NCI-H1417 (cell line): ENCODE data around the gene CDK8.
A peak's percentile ranks its signal among the peaks of the same experiment; 100 is the strongest.

Experiments
- DNase-seq, 3 experiments: peaks; one replicate each; lab custom pipeline; 2025; lab: John Stamatoyannopoulos, UW

The CDK8 gene

DNA sequence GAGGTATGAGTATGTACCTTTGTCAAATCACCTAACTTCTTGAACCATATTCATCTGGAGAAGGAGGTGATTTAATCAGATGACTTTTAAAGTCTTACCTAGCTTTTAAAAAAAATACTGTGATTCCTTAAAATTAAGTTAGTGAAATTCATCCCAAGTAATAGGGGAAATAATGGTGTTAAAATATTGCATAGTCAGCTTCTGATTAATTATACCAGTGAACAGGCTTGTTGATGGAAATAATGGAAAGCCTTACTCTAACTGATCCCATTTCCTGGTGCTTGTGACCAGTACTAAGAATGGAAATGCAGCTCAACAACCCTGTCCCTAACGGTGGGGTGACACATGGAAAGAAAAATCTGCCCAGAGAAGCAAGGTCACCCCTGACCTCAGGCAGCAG lies 130.7 kb downstream of the CDK8 start:
- no peak for DNase-seq

DNA sequence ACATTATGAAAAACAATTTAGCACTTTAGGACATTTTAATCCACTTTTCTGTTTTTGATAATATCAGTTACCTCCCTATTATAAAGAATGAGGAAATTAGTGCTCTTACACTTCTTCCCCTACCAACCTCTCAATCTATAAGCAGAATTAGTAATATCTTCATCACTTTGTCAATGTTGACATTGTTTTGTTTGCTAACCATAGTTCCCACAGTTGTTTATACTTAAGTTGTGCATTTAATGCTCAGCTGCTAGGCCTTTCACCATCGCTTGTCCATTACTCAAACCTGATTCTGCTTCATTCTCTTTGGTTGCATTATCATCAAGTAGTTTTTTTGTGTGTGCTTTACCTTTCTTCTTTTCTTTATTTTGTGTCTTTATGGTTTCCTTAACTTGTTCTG lies 132.1 kb downstream of the CDK8 start:
- peak in 1 of 3 experiments; percentile 5 for DNase-seq

DNA sequence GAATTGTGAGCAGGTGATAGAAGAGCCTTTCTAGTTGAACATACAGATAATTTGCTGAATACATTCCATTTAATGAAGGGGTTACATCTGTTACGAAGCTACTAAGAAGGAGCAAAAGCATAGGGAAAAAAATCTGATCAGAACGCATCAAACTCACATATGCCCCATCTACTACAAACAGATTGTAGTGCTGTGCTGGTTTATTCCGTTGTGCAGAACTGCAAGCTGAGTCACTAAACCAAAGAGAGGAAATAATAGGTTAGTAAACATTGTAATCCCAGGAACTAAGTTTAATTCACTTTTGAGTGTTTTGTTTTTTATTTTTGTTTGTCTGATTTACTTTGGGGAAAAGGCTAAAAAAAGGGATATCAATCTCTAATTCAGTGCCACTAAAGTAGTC lies 136.3 kb downstream of the CDK8 start:
- peak in 1 of 3 experiments; percentile 1 for DNase-seq

DNA sequence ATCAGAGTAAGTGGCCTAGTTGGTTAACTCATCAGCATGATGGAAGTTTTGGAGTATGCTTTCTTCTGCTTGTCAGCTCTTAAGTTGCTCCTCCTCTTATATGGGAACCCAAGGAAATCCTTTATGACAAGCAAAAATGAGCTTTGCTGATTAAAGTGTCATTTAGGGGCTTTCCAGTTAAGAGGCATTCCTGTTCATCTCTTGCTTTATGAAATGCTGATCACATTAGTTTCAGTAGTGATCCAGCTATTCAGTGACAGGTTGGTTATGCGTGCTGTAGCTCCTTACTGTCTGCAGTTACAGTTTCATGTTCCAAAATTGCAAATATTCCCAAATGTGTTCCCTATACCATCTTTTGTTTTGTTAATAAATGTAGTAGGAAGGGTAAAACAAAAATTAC lies 146.6 kb downstream of the CDK8 start:
- no peak for DNase-seq

DNA sequence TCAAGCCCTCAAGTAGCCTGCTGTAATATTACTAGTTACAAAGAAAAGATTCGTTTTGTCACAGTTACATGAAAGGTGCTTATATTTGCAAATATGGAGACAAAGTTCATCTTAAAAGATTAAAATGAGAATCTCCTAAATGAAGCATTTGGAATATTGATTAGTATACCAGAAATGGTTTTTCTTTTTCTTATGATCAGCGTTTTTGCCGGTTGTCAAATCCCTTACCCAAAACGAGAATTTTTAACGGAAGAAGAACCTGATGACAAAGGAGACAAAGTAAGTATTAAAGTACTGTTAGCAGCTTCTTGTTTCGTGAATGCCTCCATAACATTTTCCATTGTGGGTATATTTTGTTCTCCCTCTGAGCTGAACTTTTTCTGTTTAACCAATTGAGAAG lies 147.1 kb downstream of the CDK8 start:
- no peak for DNase-seq

DNA sequence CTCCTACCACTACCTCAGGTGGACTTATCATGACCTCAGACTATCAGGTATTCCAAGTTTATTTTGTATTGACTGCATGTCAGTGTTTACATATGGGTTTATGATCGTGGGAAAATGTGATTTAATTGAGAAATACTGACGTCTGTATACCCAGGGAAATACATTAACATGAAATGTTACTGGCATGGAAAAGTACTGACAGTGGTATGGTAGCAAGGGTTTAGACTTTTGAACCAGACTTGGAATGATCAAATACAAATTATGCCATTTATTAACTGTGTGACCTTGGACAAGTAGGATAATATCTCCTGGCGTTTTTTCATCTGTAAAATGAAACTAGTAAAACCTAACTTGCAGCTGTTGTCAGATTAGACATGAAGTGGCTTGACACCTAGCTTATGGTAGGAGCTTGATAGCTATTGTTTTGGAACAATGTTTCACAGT lies 147.7 kb downstream of the CDK8 start:
- no peak for DNase-seq

DNA sequence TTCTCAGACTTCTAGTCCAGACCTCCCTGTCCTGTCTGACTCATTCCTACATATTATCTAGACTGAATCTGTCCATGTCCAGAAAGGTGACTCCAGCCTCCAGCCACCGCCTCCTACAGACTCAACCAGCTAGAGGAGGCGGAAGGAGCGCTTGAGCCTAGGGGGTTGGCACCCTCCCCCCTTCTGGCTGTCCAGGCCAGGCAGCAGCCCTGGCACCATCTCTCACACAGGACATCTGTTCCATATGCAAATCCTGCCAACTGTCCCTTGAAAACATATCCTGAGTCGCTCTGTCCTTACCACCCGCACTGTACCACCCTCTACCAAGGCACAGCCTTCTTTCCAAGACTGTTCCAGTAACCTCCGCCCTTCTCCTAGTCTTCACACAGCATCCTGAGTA lies 152.9 kb downstream of the CDK8 start:
- no peak for DNase-seq

DNA sequence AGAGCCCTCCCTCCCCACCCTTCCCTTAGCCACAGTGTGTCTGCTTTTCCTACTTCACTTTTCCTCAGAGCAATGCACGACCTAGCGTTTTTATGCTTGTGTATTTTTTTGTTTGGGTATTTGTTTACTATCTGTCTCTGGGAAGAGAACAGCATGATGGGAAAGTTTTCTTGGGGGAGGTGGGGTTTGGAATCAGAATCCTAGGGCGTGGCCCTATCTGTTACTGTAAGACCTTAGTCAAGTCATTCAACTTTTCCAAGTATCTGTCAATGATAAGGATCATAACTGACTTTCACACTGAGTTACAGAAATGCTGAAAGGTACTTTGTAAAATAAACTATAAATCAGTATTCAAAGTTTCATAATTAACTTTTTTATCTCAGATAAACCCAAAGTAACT lies 157.3 kb downstream of the CDK8 start:
- no peak for DNase-seq

DNA sequence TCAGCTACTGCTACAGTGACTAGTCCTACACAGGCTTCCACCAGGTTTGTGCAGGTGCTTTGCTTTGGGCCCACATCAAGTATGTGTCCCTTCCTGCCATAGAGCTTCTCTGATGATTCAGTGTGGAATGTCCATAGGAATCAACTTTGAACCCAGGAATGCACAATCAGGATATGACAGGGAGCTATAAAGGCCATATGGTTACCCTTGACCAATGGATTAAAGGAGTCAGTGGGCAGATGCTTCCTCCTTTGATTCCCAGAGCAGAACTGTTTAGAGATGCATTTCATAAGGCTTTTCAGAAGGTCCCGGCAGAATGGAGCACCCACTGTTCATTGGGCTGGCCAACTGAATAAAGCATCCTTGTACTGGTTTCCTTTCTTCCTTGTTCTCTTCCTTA lies 158.3 kb downstream of the CDK8 start:
- DNase-seq, result no peak

DNA sequence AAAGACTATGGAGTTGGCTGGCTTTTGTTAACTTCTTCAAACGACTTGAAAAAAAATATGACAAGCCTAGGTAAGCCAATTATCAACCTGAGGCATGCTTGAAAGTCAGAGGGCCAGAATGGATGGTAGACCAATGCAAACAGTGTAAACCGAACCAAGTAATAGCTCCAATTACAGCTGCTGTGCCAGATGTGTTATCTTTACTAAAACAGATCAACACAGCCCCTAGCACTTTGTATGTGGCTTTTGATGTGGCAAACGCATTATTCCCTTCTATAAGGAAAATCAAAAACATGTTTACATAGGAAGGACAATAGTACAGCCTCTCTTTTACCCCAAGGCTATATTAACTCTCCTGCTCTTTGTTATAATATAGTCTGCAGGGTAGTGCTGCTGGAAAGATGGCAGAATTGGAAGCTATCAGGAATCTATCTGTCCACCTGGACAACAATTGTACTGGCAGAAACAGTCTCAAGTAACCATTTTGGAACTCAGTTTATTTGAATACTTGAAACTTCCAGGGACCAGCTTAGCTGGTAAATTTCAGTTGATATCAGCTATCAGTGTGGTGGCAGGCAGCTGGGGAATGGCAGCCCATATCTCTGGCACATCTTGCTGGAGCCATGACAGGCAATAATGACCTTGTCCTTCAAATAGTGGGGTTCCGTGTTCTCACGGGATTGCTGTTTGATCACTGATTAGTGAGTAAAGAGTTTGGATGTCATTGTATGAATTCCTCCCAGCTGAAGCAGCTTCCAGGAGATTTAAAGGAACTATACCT lies 159.2 kb downstream of the CDK8 start:
- DNase-seq, result peak in 2 of 3 experiments; percentile 5 to 31

DNA sequence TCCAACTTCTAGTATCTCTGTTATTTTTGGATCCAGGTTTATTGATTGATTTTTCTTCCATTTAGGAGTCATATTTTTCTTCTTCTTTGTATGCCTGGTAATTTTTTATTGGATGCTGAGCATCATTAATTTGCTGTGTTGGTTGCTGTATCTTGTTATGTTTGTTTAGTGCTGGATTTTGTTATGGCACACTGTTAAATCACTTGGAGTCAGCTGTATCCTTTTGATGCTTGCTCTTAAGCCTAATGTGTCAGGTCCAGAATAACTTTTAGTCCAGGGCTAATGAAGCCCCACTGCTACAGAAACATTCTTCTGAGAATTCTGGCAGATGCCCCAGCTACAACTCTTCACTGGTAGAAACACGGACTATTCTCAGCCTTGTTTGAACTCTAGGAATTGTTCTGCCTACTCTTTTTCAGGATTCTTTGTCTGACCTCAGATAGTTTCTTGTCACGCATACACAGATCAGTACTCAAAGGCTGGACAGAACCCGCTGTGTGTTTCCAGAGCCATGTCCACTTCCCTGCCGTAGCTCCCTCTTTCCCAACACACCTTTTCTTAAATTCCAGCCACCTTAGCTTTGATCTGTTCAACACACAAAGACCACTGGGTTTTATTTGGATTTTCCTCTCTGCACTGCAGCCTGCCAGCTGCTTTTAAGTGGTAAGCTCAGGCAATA lies 166.5 kb downstream of the CDK8 start:
- peak in 1 of 3 experiments; percentile 0 for DNase-seq

DNA sequence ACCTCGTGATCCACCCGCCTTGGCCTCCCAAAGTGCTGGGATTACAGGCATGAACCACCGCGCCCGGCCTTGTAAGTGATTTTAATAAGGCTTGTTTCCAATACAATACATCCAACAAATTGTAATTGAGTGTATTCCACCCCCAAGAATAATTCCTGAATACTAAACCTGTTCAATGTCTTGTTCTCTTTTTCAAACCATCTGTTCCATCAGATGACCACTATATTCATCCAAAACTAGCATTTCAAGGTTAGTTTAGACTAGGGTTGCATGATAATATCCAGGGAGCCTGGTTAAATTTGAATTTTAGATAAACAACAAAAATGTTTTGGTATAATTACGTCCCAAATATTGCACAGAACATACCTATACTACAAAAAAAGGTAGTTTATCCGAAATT lies 168.1 kb downstream of the CDK8 start:
- no peak for DNase-seq

DNA sequence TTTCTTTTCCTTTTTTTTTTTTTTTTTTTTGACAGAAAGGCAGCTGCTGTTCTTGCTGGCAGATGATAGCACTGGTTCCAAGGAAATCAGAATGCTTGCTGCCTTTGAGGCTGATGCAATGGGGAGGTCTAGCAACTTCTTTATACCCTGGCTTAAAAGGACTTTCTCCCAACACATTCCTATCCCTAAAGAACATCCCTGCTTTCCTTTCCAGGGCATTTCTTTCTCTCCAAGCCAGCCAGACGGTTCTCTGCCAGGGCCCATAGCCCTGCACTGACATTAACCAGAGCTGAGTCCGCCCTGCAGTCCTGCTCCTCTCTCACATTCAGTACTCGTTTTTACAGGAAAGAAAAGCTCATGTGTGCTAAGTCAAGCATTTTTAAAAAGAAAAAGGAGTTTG lies 169.7 kb downstream of the CDK8 start:
- no peak for DNase-seq

DNA sequence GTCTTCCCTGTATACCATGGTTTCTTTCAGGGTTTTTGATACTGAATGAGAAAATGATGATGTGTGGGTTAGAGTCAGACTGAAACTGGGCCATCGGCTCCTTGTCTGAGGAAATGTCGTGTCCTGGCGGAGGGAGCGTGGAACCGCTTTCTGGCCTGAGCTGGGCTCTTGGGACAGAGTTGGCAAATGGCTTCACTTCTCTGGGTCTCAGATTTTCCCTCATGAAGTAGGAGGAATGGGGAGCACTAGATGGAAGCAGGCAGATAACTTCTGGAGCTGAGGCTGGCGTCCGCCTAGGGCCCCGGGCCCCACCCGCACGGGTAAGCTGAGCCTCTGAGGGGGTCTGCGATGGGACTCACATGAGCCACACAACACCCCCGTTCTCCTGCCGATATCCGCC lies 170.3 kb downstream of the CDK8 start:
- no peak for DNase-seq

DNA sequence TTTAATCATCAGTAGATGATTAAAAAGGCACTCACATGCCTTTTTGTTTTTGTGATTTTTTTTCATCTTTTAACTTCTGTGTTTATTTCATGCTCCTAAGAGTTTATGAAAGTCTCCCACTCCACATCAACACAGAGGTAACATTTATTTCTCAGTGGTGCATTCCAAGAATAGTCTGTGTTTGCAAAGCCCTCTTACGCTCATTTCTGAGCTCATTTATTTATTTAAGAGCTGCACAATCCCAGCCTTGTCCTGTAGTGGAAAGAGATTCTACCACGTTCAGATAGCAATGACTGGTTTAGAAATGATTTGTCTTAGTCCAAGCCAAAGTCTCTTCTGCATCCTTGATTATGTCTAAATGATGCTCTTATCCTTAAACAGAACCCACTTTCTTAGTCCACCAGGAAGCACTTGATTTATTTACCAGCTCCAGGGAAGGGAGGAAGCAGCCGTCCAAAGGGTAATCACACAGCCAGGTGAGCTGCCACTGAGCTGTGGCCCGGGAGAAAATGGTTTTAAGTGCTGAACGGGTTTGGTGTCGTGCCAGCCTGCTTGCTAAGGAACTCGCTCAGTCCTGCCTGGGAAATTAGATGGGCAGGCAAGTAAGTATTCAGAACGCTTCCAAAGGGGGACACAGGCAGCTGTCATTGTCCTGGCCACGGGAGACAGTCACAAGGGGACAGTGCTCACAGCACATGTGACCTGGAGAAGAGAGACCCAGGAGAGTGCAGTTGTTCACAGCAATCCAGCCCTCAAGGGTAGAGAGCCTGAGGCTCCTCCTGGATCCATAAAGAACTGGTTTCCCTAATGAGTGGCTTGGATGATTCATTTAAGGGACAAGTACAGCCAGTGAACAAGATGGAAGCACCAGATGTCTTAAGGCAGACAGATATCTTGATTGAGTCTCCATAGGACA lies 171.8 kb downstream of the CDK8 start:
- peak; percentile 33 to 66 (median 44) for DNase-seq

DNA sequence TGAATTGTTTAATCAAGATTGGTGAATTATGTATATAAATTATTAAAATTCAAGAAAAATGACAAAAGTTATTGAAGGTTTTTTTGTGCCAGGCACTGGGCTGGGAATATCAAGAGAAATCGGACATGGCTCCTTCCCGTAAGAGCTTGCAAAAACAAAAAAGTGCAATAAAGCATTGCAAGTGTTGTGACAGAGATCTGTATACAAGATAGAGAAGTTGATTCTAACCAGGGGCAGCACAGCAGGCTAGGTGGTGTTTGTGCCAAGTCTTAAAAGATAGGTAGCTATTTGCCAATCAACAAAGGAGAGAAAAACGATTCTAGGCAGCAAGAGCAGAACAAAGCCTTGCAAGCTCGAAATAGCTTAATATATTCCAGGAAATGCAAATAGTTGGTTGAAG lies 179.8 kb downstream of the CDK8 start:
- DNase-seq, result no peak

DNA sequence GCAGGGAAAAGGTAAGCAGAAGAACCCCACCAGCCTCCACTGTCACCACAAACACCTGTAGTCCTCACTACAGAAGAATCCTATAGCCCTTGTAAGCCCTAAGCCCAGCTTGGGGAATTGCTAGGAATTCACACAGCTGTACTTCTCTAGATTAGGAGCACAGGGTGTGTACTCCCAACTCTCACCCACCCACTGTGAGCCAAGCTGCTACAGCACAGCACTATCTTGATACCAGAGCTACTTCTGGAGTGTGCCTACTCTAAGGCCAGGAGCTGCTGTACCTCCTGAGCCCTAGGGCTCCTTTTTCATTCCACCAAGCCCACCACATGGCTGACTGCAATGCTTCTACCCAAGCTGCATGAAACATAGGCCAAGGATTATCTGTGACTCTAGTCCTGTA lies 181.2 kb downstream of the CDK8 start:
- no peak for DNase-seq

DNA sequence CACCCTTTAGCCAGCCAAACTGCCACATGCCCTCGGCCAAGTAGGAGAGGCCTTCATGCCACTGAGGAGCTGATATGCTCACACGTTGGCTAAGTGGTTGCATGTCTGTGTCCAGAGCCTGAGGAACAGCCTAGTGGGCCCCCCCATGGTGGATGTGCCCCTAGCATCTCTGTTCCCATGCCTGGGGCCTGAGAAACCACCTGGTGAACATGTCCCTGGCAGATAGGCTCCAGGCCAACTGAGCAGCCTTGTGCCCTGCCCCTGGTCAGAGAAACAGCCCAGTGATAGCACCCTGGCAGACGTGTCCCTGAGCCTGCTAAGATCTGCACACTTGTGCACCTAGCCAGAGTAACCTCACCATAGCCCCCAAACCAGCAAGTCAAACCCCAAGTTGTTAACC lies 181.7 kb downstream of the CDK8 start:
- no peak for DNase-seq

DNA sequence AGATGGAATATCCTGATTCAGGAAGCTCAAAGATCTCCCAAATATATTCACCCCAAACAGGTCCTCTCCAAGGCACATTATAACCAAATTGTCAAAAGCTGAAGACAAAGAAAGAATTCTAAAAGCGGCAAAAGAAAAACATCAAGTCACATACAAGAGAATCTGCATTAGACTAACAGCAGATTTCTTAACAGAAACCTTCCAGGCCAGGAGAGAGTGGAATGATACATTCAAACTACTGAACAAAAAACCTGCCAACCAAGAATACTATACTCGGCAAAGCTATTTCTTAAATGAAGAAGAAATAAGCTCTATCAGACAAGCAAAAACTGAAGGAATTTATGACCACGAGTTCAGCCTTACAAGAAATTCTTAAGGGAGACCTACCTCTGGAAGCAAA lies 183.0 kb downstream of the CDK8 start:
- no peak for DNase-seq

DNA sequence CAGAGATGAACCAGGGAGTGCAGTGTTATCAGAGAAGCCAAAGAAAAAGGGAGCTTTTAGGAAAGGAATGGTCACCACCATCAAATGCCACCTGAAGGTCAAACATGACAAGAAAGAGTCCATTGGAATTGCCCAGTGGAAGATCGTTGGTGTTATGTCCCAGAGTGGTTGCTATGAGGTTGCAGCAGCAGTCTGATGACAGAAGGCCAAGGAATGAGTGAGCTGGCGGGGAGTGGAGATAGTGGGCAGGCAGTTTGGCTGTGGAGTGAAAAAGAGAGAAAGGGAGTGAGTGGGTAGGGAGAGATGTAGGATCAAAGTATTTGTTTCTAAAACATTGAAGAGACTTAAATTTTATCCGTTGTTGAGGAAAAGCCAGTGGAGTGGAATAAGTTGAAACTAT lies 186.2 kb downstream of the CDK8 start:
- DNase-seq, result no peak

DNA sequence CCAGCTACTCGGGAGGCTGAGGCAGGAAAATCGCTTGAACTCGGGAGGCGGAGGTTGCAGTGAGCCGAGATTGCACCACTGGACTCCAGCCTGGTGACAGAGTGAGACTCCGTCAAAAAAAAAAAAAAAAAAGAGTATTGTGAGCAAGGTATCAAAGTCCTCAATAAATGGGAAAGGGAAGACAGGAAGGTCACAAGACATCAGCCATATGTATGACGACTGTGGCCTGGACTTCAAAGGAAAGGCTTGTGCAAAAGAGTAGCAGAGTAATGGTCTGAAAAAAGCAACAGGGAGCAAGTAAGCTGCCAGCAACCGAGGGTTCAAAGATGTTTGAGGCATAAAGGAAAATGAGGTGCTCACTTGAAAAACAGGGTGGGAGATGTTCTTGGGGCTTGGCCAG lies 187.5 kb downstream of the CDK8 start:
- DNase-seq, result no peak

DNA sequence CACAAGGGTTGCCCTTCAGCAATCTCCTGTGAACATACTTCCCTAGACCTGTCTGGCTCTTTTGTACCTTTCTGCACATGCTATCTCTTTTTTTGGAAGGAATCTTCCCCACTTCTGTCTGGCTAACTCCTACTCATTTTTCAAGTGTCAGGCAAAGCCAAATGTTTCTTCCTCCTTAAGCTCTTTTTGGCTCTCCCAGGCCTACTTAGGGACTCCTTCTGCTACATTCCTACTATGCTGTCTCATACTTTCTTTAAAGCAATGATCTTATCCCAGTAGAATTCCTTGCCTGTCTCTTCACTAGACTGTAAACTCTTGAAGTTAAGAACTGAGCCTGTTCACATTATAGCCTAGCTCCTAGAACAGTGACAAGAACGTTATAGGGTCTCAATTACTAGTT lies 188.6 kb downstream of the CDK8 start:
- DNase-seq, result no peak

DNA sequence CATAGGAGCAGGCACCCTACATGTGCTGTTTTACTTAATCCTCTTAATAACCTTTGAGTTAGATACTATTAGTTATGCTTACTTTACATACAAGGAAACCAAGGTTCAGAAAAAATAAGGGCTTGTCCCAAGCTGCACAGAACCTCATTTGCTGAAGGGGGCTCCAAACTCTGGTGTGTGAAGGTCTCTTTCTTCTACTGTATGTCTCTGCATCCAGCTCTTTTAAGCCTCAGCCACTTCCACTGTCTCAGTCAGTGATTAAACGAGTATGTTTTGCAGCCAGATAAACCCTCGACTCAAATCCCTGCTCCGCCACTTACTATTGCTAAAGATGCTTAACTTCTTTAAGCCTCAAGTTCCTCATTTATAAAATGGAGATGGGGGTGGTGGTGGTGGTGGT lies 191.2 kb downstream of the CDK8 start:
- no peak for DNase-seq
